SK-N-SH (cell line): ENCODE measurements around the gene MEA1. TPM values are rescaled to one million over a fixed set of nuclear protein-coding genes. Genes with fewer than 3 reads are reported as not detected.

Experiments
- CTCF ChIA-PET: fragments of 300-600, 350-600 bp; formaldehyde crosslinking; extraction: SDS; loops from one replicate; lab custom pipeline; 2021; lab: Yijun Ruan, JAX
- POLR2A ChIA-PET: fragments of 350-600 bp; sonication (Branson Sonifier 250); formaldehyde crosslinking; extraction: SDS; loops from one replicate; lab custom pipeline; 2020; ENCODE audit warnings: antibody characterized with exemption, inconsistent platforms; lab: Yijun Ruan, JAX
- DNase-seq: peaks from one replicate; pipeline ENCODE4 v3.0.0; 2012
- H2AFZ ChIP-seq: fragments of 200-600 bp; sonication (generic); 2 replicates; pipeline ENCODE4 v1.8.1; 2016; ENCODE audit warnings: antibody characterized with exemption, mild to moderate bottlenecking, low read depth
- H3F3A ChIP-seq: fragments of 200-600 bp; sonication (generic); replicated peaks from 2 replicates; pipeline ENCODE3; 2016; ENCODE audit warnings: antibody characterized with exemption, mild to moderate bottlenecking; ENCODE audit not compliant: insufficient read depth
- H3K27ac ChIP-seq, 2 experiments: fragments of 200-500 bp in 1 of 2; fragments of 200-600 bp in 1 of 2; sonication (Bioruptor generic) in 1 of 2; sonication (generic), shearing (Covaris generic) in 1 of 2; 2 replicates each; pipeline versions ENCODE4 v1.5.1 to v1.6.1; 2014 to 2016; ENCODE audit warnings: low read depth in 2 of 2, inconsistent platforms in 1 of 2, low read length in 1 of 2, mild to moderate bottlenecking in 1 of 2, mixed read lengths in 1 of 2
- H3K27me3 ChIP-seq: fragments of 200-600 bp; sonication (generic), shearing (Covaris generic); 2 replicates; pipeline ENCODE4 v1.6.1; 2016; ENCODE audit warnings: mixed run types; ENCODE audit not compliant: insufficient read depth
- H3K36me3 ChIP-seq, 2 experiments: fragments of 200-500 bp in 1 of 2; fragments of 200-600 bp in 1 of 2; sonication (Bioruptor generic) in 1 of 2; sonication (generic) in 1 of 2; replicated peaks in 1 of 2; 2 replicates each; pipeline versions ENCODE3 to v1.5.1; 2014 to 2016; ENCODE audit warnings: low read length in 1 of 2, mild to moderate bottlenecking in 1 of 2; ENCODE audit not compliant: insufficient read depth in 2 of 2, control insufficient read depth in 1 of 2
- H3K4me1 ChIP-seq, 2 experiments: fragments of 200-500 bp in 1 of 2; fragments of 200-600 bp in 1 of 2; sonication (Bioruptor generic) in 1 of 2; sonication (generic), shearing (Covaris generic) in 1 of 2; 2 replicates each; pipeline versions ENCODE4 v1.5.1 to v1.6.1; 2014 to 2016; ENCODE audit warnings: low read depth in 1 of 2, low read length in 1 of 2, mixed run types in 1 of 2; ENCODE audit not compliant: insufficient read depth in 2 of 2, control insufficient read depth in 1 of 2
- H3K4me2 ChIP-seq: fragments of 200-600 bp; sonication (generic), shearing (Covaris generic); 2 replicates; pipeline ENCODE4 v1.6.1; 2017; ENCODE audit warnings: mixed run types
- H3K4me3 ChIP-seq, 2 experiments: fragments of 200-500 bp in 1 of 2; fragments of 200-600 bp in 1 of 2; sonication (Bioruptor generic) in 1 of 2; sonication (generic), shearing (Covaris generic) in 1 of 2; 2 replicates each; pipeline versions ENCODE4 v1.5.1 to v1.8.1; 2014 to 2016; ENCODE audit warnings: low read depth in 2 of 2, inconsistent platforms in 1 of 2, low read length in 1 of 2, mild to moderate bottlenecking in 1 of 2, mixed read lengths in 1 of 2, moderate library complexity in 1 of 2
- H3K79me2 ChIP-seq: fragments of 200-600 bp; sonication (generic); 2 replicates; pipeline ENCODE4 v1.8.1; 2017; ENCODE audit warnings: mild to moderate bottlenecking; ENCODE audit not compliant: insufficient read depth
- H3K9ac ChIP-seq: fragments of 200-600 bp; sonication (generic); 2 replicates; pipeline ENCODE4 v1.6.1; 2017; ENCODE audit warnings: mixed run types
- H3K9me2 ChIP-seq: fragments of 200-600 bp; sonication (generic); 2 replicates; pipeline ENCODE4 v1.6.1; 2017; ENCODE audit warnings: mixed run types
- H3K9me3 ChIP-seq: fragments of 200-600 bp; sonication (generic); 2 replicates; pipeline ENCODE4 v1.6.1; 2017; ENCODE audit warnings: mixed run types, mild to moderate bottlenecking, moderate library complexity
- H4K20me1 ChIP-seq: fragments of 200-600 bp; sonication (generic); 2 replicates; pipeline ENCODE4 v1.6.1; 2017; ENCODE audit warnings: mild to moderate bottlenecking, mixed run types; ENCODE audit not compliant: insufficient read depth
- CHD2 ChIP-seq: fragments of 150-350 bp; IDR thresholded peaks from 2 replicates; pipeline ENCODE4 v1.6.1; 2018; ENCODE audit warnings: low read length; ENCODE audit not compliant: partially characterized antibody
- ELF1 ChIP-seq: IDR thresholded peaks from 2 replicates; pipeline ENCODE4 v1.4.0; 2012
- FOSL2 ChIP-seq: IDR thresholded peaks from 2 replicates; pipeline ENCODE4 v1.4.0; 2012; ENCODE audit warnings: low read depth, mild to moderate bottlenecking, moderate library complexity, borderline replicate concordance
- FOXM1 ChIP-seq: IDR thresholded peaks from 2 replicates; pipeline ENCODE4 v1.4.0; 2012; ENCODE audit warnings: low read depth, mild to moderate bottlenecking
- JUND ChIP-seq: IDR thresholded peaks from 2 replicates; pipeline ENCODE4 v1.4.0; 2012
- MEF2A ChIP-seq: IDR thresholded peaks from 2 replicates; pipeline ENCODE4 v1.4.0; 2012; ENCODE audit warnings: low read depth, borderline replicate concordance
- MXI1 ChIP-seq: IDR thresholded peaks from 2 replicates; pipeline ENCODE4 v1.6.1; 2012; ENCODE audit warnings: mild to moderate bottlenecking, low read depth, low read length, improper control_type of control experiment
- NFIC ChIP-seq: IDR thresholded peaks from 2 replicates; pipeline ENCODE4 v1.4.0; 2012; ENCODE audit warnings: borderline replicate concordance
- PBX3 ChIP-seq: IDR thresholded peaks from 2 replicates; pipeline ENCODE4; 2012
- POLR2AphosphoS5 ChIP-seq: IDR thresholded peaks from 2 replicates; pipeline ENCODE4 v1.6.1; 2012; ENCODE audit warnings: low read depth, low read length
- RAD21 ChIP-seq: IDR thresholded peaks from 2 replicates; pipeline ENCODE4 v1.6.1; 2012; ENCODE audit warnings: mild to moderate bottlenecking, low read length
- RXRA ChIP-seq: IDR thresholded peaks from 2 replicates; pipeline ENCODE4 v1.4.0; 2012; ENCODE audit warnings: low read depth, mild to moderate bottlenecking, borderline replicate concordance
- TEAD4 ChIP-seq: IDR thresholded peaks from 2 replicates; pipeline ENCODE4 v1.4.0; 2012; ENCODE audit warnings: mild to moderate bottlenecking, borderline replicate concordance; ENCODE audit not compliant: insufficient read depth
- USF2 ChIP-seq: fragments of 150-350 bp; IDR thresholded peaks from 2 replicates; pipeline ENCODE4 v1.6.1; 2017; ENCODE audit warnings: antibody characterized with exemption, low read length, low read depth, borderline replicate concordance
- YY1 ChIP-seq: IDR thresholded peaks from 2 replicates; pipeline ENCODE4 v1.4.0; 2012; ENCODE audit warnings: low read depth, mild to moderate bottlenecking
- WGBS: methylation state at CpG from one replicate; pipeline ENCODE4 v1.1.6; 2017; ENCODE audit warnings: low lambda C conversion rate; 5-methylcytosine and 5-hydroxymethylcytosine counted together
- polyA plus RNA-seq, 3 experiments: library from polyadenylated mRNA; depleted of rRNA; stranded (reverse); fragments of >200 nt; gene quantifications; 2 replicates each; pipeline ENCODE4 v1.2.3, GENCODE V29; 2012
- TF ChIP-seq, protein P1 (sequence below): IDR thresholded peaks from 2 replicates; pipeline ENCODE4 v1.4.0; 2012; ENCODE audit warnings: low read depth, borderline replicate concordance
- TF ChIP-seq, protein P2 (sequence below): IDR thresholded peaks from 2 replicates; pipeline ENCODE4 v1.4.0; 2012; ENCODE audit warnings: low read depth

MEA1 gene
- polyA plus RNA-seq, 1 of the 3 experiments (the other 2 are of a cell fraction), result 171 TPM

GRCh38 chr6:43040542-43041257 is 27.0 kb upstream of the MEA1 start:
- Histone ChIP-seq H3K4me3 (no peak overlapping the region), H3K9ac (no peak overlapping the region), H3K79me2 (no peaks in the 10 kb centered on the region), H3K27me3 (no peaks in the 10 kb centered on the region), H3K27ac (no peak overlapping the region), H3K36me3 (peaks cover 20 to 70% of the 10 kb centered on the region in 2 experiments), H2AFZ (no peak overlapping the region), H3K9me2 (no peaks in the 10 kb centered on the region), H3K4me1 (no peaks in the 10 kb centered on the region), H3K9me3 (no peaks in the 10 kb centered on the region), H3F3A (no peaks in the 10 kb centered on the region), H3K4me2 (no peak overlapping the region), H4K20me1 (no peaks in the 10 kb centered on the region)
- no peak for DNase-seq
- TF ChIP-seq USF2 (no peak), NFIC (no peak), RAD21 (no peak)
- over 99% methylated on average over 13 of the region's 18 CpGs for WGBS
- ChIA-PET CTCF (interaction anchor here (1.0 kb wide), 1 partner anchor 103 kb away, joined by 4 read pairs; no protein-coding TSS in a partner anchor), POLR2A (interaction anchor here (0.6 to 1.5 kb wide), 3 partner anchors 13 to 35 kb away, joined by 3 to 4 read pairs (median 4); partner anchors contain the start of gene CUL7)

DNA sequence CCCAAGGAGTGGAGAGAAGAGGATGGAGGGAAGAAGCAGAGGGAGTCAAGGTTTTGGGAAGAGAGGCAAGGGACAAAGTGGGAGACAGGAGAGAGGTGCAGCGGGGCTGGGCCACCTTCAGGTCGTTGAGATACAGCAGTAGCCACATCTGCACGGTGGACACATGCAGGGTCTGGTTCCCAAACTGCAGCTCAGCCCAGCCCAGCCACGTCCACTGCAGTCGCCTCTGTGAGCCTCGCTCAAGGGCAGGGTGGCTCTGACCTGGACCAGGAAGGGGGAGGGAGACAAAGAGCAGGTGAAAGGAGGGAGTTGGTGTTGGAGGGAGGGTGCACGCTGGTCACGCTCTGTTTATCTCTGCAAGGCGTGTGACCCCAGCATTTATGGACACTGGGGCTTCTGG is 25.0 kb upstream of the MEA1 start:
- CTCF ChIA-PET, result no interaction called here
- POLR2A ChIA-PET, result interaction anchor here (1.3 kb wide), 1 partner anchor 15 kb away, joined by 4 read pairs; the partner anchor contains the start of gene CUL7
- H3K9me3 ChIP-seq, result no peaks in the 10 kb centered on the region
- H3K4me2 ChIP-seq, result no peak overlapping the region
- H3K9ac ChIP-seq, result no peak overlapping the region
- H3K27ac ChIP-seq, result no peak overlapping the region
- peaks cover 24 to 62% of the 10 kb centered on the region in 2 experiments for H3K36me3 ChIP-seq
- WGBS, result 94% methylated on average over 7 of the region's 9 CpGs
- H3K27me3 ChIP-seq, result no peaks in the 10 kb centered on the region
- no peaks in the 10 kb centered on the region for H3K79me2 ChIP-seq
- TF ChIP-seq MEF2A (no peak), MXI1 (no peak), PBX3 (no peak), POLR2AphosphoS5 (no peak), JUND (no peak), CHD2 (no peak), RXRA (no peak), TEAD4 (no peak), FOSL2 (no peak), FOXM1 (no peak), YY1 (no peak), USF2 (no peak), ELF1 (no peak)
- TF ChIP-seq, protein P1, sequence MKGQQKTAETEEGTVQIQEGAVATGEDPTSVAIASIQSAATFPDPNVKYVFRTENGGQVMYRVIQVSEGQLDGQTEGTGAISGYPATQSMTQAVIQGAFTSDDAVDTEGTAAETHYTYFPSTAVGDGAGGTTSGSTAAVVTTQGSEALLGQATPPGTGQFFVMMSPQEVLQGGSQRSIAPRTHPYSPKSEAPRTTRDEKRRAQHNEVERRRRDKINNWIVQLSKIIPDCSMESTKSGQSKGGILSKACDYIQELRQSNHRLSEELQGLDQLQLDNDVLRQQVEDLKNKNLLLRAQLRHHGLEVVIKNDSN, result no peak
- TF ChIP-seq, protein P2, sequence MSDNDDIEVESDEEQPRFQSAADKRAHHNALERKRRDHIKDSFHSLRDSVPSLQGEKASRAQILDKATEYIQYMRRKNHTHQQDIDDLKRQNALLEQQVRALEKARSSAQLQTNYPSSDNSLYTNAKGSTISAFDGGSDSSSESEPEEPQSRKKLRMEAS, result no peak
- TF ChIP-seq, all 33 proteins: peak for 0
- Histone ChIP-seq H3K9me2 (no peaks in the 10 kb centered on the region), H3F3A (peaks cover 6% of the 10 kb centered on the region), H3K4me1 (no peaks in the 10 kb centered on the region), H2AFZ (no peak overlapping the region), H3K4me3 (no peak overlapping the region), H4K20me1 (no peaks in the 10 kb centered on the region)
- DNase-seq, result no peak
